NCI-H1092 treated with DMSO at 0.1 percent for 48 hours (cell line): ENCODE results near the gene FKBP5.
"Not testable (repeated sequence)": the region's sequence is repeated elsewhere in the genome, so short reads cannot be mapped to it uniquely, and the experiment has no call there.

Experiments
- DNase-seq: peaks from one replicate; lab custom pipeline; 2025; lab: John Stamatoyannopoulos, UW

The FKBP5 gene

DNA sequence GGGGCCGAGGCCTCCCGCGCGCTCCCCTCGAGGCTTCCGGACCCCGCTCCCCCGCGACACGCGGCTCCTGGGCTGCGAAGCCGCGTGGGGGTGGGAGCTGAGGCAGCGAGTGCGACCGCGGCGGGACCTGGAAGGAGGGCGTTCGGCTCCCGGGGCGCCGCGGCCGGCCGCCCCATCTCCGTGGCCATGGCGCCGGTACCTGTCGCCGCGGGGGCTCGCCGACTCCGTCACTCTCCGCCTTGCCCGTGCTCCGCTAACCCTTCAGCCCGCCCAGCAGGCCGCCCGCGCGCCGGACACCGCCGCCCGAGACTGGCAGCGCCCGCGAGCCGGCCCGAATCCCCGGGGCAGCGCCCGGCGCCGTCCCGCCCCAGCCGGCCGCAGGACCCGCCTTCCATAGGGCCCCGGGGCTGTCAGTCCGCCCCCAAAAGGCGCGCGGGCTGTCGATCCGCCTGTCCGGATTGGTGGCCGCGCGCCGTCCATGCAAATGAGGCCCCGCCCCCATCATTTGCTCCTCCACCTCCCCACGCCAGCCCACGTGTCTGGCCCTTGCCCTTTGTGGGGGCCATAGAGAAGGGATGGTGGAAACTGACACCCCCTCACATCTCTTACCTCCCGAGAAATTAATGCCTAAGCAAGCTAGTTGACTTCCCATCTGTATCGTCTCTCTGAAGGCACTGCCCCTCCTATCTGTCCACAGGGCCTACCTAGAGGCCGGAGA is at the start of gene FKBP5:
TSS of gene FKBP5 (minus strand) at position 311 of the 718 bp plus-strand sequence. CDS start 46,091 bp downstream, outside the sequence.
- peak; percentile 44 for DNase-seq

DNA sequence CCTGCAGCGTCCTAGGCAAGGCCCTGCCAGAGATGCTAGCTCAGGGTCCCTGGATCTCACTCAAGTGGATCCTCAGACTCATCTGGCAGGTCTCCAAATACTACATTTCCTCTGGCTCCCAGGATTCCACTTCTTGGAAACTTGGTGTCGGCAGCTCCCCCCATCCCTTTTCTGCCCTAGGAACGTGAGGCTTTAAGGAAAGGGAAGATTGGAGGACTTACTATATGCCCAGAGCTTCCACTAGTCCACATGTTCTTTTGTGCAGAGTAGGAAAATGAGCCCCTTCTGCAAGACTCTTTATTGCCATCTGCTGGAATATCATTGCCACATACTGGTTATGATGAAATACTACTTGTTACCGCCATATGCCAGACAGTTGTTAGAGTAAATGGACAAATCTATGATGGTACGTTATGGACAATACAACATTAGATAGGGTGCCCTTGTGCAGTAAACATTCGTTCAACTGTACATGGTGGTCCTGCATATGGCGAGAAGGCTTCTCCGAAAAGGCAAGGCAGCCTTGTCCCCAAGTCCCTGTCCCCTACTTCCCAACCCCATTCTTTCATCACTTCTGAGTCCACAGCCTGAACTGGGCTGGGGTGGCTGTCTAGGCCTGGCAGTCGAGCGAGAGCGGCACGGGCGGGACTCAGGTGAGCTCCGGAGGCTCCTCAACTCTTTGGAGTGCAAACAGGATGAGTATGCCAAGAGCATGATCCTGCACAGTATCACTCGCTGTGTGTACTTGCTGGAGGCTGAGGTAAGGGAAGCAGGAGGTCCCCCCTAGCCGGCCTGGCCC is 48.9 kb upstream of the FKBP5 start:
- peak; percentile 64 for DNase-seq

GRCh38 chr6:35736982-35737412 is 48.3 kb upstream of the FKBP5 start, which contains the start of gene ARMC12:
ARMC12 (plus strand) TSS chr6:35737032; CDS start chr6:35737109, 77 bp downstream.
- no peak for DNase-seq

GRCh38 chr6:35736253-35736894 is 47.7 kb upstream of the FKBP5 start:
- no peak for DNase-seq

DNA sequence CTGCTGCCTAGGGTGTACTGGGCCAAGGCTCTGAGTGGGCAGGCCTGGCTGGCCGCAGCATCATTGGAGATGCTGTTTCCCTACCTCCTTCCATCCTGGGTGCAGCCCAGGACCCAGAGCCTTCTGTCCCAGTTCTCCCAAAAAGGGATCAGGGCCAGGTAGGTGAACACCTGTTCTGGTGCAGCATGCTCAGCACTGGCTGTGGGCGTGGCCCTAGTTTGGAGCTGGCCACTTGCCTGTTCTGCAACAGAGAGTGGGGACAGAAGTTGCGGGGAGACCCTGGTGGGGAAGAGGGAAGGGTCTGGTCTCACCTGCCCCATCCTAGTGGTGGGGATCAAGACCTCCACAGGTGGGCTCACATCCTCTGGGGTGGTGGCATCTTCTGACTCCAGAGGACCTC is 46.7 kb upstream of the FKBP5 start:
- no peak for DNase-seq

GRCh38 chr6:35734319-35734718 is 45.6 kb upstream of the FKBP5 start:
- DNase-seq = not testable (repeated sequence)

GRCh38 chr6:35733633-35734032 is 44.9 kb upstream of the FKBP5 start:
- DNase-seq = no peak

GRCh38 chr6:35731736-35732532 is 43.2 kb upstream of the FKBP5 start:
- DNase-seq = peak; percentile 64

DNA sequence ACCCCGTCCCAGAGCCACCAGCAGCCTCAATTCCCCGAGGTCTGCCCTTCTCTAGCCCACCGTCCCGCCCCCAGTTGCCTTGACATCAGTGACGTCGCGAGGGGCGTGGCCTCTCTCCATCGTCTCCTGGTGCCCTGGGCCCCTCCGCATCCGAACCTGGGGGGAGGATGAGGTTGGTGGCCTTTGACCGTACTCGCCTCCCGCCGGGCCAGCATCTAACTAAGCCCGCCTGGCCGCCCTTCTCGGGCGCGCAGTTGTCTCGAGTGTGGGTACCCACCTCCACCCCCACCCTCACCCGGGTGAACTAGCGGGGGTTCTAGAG is 42.7 kb upstream of the FKBP5 start:
- peak; percentile 62 for DNase-seq

- DNase-seq = no peak
Measured at GRCh38 chr6:35730745-35731413, 42.2 kb upstream of the FKBP5 start.

DNA sequence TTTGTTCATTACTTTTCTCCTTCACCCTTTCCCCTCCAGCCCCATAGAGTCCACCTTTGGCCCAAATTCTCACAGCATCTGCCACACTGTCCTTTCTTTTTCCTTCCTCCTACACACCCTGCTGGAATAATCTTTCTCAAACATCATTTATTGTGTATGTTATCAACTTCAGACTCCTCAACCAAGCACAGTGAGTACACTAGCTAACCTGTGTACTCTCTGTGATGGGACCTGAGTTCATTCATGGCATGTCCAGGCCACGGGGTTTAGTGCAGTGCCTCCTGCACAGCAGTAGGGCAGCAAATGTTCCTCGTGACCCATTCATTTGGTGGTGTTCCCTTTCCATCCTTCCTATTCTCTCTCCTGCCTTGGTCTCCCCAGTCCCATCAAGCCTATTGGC is 41.0 kb upstream of the FKBP5 start:
- DNase-seq = no peak

DNA sequence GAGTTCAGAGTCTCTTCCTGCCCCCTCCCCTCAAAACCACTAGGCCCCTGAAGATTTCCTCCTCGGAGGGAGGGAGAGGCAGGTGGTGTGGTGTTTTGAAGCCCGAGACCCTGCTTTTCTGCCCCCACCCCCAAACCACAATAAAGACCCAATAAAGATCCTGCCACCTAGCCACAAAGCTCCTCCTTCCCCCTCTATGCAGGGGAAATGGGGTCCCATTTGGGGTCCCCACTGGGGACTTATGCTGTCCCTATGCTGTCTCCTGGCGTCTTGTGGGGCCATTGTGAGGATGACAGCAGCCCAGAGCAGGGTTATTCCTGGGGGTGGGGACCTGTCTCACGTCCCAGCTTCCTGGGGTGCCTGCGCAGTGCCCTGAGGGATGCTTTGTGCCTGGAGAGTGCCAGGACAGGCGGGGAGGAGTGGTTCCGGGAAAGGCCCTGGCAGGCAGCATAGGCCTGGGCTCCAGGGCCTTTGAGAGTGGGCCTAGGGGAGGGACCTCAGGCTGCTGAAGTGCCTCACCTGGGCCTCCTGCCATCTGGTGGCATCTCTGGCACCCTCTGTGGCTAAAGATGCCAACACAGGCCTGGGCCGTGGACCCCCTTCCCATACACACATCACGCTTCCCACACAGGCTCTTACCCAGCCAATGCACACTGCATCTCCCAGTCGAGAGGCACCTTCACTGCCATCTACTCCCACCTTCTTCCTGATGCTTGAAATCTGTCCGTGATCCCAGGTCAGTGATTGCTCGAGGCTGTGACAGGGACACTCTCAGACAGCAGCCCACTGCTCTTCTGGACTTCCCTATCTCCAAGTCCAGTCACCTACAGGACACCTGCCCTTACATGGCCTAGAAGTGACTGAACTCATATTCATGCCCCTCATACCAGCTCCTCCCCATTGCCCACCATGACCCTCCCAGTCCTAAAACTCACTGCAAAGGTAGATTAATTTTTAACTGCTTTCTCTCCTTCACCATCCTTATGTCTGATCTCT is 40.3 kb upstream of the FKBP5 start:
- no peak for DNase-seq

- DNase-seq = peak; percentile 67
Measured at GRCh38 chr6:35727935-35728682, 39.4 kb upstream of the FKBP5 start.

- peak; percentile 67 for DNase-seq
Measured at GRCh38 chr6:35727231-35727934, 38.7 kb upstream of the FKBP5 start.

DNA sequence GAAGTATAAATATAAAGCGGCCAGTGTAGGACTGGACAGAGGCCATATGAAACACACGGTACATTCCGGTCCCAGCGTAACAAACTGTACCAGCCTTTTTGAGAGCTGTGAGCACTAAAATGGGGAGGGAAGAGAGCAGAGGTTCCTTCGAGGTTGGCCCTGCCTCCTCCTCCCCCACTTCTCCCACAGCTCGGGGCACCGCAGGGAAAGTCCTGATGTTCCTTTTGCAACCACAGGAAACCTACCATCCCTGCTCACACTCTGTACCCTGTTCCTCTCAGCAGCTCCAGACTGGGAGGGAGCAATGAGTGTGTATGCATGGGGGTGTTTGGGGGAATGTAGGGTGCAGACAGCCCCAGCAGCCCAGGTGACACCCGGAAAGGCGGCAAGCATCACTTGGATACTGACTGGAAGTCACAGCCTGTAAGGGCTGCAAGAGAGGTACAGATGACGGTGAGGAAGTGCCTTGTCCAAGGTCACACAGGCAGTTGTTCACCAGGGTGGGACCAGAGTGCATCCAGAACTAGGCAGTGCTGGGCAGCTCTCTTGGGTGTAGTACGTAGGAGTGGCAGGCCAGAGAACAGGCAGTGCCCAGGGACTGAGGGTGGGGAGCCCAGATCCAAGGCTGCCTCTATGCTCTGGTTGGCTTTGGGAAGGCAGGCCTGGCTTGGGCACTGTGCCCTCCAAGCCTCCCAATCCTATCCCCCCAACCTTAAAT is 37.2 kb upstream of the FKBP5 start:
- no peak for DNase-seq

DNA sequence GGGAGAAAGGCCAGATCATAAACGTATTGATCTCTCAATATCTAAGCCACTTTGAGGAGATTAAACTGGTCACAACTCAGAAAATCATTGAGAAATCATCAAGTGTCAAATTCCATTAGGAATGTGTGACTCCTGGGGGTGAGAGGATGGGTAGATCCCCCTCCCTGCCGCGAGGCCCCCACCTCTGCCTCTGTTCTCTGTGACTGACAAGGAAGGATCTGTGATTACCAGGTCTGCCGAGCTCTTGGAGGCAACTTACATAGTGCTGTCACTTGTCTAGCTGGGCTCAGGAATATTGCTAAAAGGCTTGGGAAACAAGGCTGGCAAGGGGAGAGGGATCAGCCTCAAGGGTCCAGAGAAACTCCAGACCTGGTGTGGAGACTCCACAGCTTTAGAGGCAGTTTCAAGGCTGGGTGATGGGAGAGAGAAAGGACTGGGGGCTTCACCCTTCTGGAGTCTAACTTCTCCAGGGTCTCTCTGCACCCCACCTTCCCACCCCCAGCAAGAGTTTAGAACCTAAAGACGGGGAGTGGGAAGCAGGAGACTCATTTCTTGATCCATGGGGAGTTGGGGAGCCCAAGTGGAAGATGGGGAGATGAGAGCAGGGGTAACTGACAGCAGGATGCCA is 36.5 kb upstream of the FKBP5 start:
- no peak for DNase-seq

DNA sequence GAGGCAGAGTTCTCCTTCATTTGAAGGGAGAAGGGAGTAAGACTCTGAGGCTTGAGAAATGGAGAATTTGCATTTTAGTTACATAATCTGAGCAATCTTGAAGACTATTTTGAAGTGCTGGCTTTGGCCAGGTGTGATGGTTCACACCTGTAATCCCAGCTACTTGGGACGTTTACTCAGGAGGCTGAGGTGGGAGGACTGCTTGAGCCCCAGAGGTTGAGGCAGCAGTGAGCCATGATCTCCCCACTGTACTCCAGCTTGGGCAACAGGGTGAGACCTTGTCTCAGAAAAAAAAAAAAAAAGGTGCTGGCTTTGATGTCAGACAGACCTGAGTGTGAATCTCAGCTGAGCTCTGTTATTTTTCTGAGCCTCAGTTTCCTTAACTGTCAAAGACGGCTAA is 35.8 kb upstream of the FKBP5 start:
- DNase-seq = no peak

DNA sequence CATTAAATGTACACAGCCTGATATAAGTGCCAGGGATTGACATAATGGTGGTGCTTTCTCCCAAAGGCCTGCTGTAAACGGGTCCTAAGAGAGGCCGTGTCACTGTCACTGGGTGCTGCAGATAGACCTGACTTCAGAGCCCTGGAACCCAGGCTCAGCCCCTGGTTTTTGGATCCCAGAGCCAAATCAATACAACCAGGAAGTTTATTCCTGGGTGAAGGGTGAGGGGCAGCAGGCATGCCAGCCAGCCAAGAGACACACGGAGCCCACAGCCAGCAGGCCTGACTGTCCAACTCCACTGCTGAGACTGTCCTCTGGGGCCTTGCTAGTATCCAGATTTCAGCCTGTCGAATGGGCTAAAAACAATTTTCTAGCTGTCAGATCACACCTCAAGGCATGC is 35.3 kb upstream of the FKBP5 start:
- no peak for DNase-seq
